ENCODE results near the gene BANP.
"Not testable (repeated sequence)": the region's sequence is repeated elsewhere in the genome, so short reads cannot be mapped to it uniquely, and the experiment has no call there.

BANP gene

DNA sequence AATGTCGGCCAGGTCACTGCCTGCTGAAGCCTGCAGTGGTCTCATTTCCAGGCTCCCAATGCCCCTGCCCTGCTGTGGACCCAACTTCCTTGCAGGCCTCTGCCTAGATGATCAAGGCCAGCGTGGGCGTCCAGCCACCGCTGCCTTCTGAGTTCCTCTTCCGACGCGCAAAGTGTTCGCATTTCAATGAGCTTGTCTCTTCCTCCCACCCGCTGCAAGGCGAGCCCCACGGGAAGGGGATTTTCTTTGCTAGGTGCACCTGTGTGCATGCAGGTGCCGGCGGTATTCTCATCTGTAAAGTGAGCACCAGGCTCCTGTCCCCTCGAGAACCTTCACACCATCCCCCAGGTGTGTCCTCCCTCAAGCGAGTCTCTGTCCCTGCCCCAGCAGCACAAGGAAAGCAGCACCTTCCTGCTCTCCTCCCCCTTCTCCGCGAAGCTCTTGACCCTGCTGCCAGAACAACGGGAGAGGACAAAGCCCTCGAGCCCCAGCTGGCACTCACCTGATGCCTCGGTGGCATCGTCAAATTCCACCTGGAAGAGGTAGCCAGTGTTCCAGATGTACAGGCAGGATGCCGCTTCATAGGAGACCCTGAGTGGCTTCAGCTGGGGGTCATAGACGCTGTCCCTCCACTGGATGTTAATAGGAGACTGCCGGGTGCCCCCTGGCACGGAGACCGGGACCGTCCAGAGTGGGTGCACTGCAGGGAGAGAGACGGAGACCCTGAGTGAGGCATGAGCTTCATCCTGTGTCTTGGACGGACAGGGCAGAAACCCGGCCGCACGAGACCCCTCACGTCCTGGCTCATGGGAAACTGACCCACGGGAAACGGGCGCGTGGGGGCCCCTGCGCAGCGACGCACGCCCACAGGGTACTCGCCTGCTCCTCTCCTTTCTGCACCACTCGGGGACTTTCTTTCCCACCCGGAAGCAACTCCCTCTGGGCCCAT, 24.7 kb upstream of the BANP start:
- peak in 1 of 2 donors; percentile 16 for DNase-seq (ENCODE audit: low read depth in 1 of 2, low spot score in 1 of 2)

DNA sequence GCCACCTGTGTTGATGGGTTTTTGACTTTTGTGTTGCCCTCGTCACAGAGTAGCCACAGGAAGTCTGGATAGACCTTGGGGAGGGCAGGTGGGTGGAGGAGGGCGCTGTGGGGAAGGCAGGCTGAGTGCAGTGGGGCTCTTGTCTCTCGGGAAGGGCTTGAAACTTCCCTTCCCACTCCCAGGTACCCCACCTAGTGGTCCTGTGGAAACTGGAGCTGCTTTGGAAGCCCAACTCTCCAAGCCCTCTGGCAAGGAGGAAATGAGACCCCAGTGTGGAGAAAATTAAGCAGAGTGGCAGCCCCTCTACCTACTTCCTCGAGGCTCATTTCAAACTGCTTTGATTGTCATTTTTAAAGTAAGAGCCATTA, 24.1 kb upstream of the BANP start:
- no peak for DNase-seq (ENCODE audit: low read depth in 1 of 2, low spot score in 1 of 2)

- DNase-seq (ENCODE audit: low read depth in 1 of 2, low spot score in 1 of 2), result no peak
Measured at GRCh38 chr16:87929986-87930385, 21.2 kb upstream of the BANP start.

DNA sequence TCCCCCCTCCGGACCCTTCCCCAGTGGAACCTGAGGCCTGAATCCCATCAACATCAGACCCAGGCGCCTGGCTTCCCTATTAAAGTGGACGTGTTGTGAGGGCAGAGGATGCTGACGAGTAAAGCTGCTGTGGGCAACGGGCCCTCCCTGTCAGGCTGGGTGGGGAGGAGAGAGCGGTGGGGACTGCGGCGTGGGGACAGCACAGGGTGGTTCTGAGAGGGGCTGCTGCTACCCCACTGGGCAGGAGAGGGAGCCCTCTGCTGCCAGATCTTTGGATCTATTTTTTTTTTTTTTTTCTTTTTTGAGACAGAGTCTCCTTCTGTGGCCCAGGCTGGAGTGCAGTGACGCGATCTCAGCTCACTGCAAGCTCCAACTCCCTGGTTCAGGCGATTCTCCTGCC, 20.8 kb upstream of the BANP start:
- DNase-seq (ENCODE audit: low read depth in 1 of 2, low spot score in 1 of 2), result no peak

DNA sequence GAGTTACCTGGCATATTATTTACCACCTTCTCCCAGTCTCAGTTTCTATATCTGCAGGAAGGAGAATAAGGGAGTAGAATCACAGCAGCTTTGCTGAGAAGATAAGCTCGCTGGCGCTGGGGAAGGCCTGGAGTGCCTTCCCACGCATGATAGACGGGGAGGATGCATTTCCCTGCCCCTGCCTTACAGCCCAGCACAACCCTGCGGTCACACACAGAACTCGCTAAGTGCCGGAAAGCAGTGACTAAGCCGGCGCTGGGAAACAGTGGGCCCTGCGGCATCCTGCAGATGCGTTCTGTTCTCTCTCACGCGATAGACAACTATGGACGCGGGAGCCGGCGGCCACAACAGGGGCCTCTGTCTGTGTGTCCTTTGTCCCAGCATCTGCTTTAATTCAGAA, 19.7 kb upstream of the BANP start:
- no peak for DNase-seq (ENCODE audit: low read depth in 1 of 2, low spot score in 1 of 2)

- DNase-seq (ENCODE audit: low read depth in 1 of 2, low spot score in 1 of 2), result not testable (repeated sequence)
Measured at GRCh38 chr16:87932475-87933139, 18.6 kb upstream of the BANP start.

GRCh38 chr16:87933140-87933495, 18.1 kb upstream of the BANP start:
- DNase-seq (ENCODE audit: low read depth in 1 of 2, low spot score in 1 of 2), result no peak

- not testable (repeated sequence) for DNase-seq (ENCODE audit: low read depth in 1 of 2, low spot score in 1 of 2)
Measured at GRCh38 chr16:87934752-87935425, 16.3 kb upstream of the BANP start.

DNA sequence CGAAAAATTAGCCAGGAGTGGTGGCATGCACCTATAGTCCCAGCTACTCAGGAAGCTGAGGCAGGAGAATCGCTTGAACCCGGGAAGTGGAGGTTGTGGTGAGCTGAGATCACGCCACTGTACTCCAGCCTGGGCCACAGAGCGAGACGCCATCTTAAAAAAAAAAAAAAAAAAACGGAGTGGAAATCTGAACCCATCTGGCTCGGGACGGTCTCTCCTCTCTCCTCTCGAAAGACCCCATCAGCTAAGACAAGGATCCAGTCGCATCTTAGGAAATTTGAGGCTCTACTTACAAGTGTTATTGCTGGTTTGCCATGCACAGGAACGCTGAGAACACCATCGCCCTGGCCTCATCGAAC, 15.2 kb upstream of the BANP start:
- DNase-seq (ENCODE audit: low read depth in 1 of 2, low spot score in 1 of 2), result not testable (repeated sequence)

GRCh38 chr16:87936375-87937230, 14.6 kb upstream of the BANP start, which contains the start of gene CA5A:
Gene CA5A, minus strand, starts transcription at chr16:87936529. Its CDS starts 79 bp downstream, at chr16:87936450.
- DNase-seq (ENCODE audit: low read depth in 1 of 2, low spot score in 1 of 2), result no peak

GRCh38 chr16:87937231-87937542, 14.0 kb upstream of the BANP start:
- not testable (repeated sequence) for DNase-seq (ENCODE audit: low read depth in 1 of 2, low spot score in 1 of 2)

- no peak for DNase-seq (ENCODE audit: low read depth in 1 of 2, low spot score in 1 of 2)
Measured at GRCh38 chr16:87938412-87938949, 12.8 kb upstream of the BANP start.

- no peak for DNase-seq (ENCODE audit: low read depth in 1 of 2, low spot score in 1 of 2)
Measured at GRCh38 chr16:87939562-87940423, 11.4 kb upstream of the BANP start.

- no peak for DNase-seq (ENCODE audit: low read depth in 1 of 2, low spot score in 1 of 2)
Measured at GRCh38 chr16:87942680-87943079, 8.6 kb upstream of the BANP start.

- DNase-seq (ENCODE audit: low read depth in 1 of 2, low spot score in 1 of 2), result no peak
Measured at GRCh38 chr16:87945351-87946042, 5.7 kb upstream of the BANP start.

DNA sequence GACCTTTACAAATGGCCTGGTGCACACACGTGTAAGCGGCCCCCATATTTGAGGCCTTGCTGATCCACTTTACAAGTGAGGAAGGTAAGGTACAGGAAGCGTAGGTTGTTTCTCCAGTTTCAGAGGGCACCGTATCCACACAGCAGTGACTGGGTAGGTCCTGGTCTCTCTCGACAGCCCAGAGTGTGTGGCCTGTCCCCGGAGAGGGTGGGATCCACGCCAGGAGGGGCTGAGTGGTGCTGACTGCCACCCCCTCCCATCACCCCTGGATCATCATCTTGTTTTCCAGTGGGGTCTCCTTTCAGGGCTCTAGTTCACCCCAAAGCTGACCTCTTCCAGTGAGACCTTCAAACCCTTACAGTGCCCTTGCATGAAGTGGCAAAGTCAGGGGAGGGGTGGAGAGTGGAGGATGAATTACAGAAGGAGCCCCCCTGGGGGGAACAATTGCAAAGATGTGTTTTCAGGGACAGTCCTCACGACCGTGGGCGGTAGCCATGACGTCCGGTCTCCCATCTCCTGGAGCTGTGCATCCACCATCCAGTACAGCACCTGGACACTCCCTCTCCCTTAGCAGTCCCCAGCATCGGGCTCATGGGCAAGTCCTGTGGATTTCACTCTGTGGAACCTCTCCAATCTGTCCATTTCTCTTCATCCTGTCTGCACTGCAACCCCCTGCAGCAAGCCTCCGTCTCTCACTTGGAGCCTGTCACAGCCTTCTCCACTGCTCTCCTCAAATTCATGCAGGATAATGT, 4.5 kb upstream of the BANP start:
- DNase-seq (ENCODE audit: low read depth in 1 of 2, low spot score in 1 of 2), result no peak

- DNase-seq (ENCODE audit: low read depth in 1 of 2, low spot score in 1 of 2), result no peak
Measured at GRCh38 chr16:87947356-87948118, 3.7 kb upstream of the BANP start.

- DNase-seq (ENCODE audit: low read depth in 1 of 2, low spot score in 1 of 2), result no peak
Measured at GRCh38 chr16:87948119-87948545, 3.1 kb upstream of the BANP start.
